Stimulated activated memory B cell treated with anti-CD40 and anti-IgM and Interleukin-4, amounts not matched to agents 10 μg/mL and 1 μg/mL and 100 μg/mL, for 72 hours (primary cell): ENCODE results near the gene OR5W2.
"Not testable (repeated sequence)": the region's sequence is repeated elsewhere in the genome, so short reads cannot be mapped to it uniquely, and the experiment has no call there.

Experiments
- ATAC-seq: fragments of 150-1000 bp; cut with Tn5 transposase; 2 replicates; pipeline ENCODE4 v1.10.0; 2021
- H3K27ac Mint-ChIP-seq: one replicate; pipeline ENCODE4 v1.8.0; 2022; ENCODE audit warnings: mild to moderate bottlenecking, mixed read lengths
- H3K27me3 Mint-ChIP-seq: one replicate; pipeline ENCODE4 v1.8.0; 2022; ENCODE audit warnings: mixed read lengths
- H3K36me3 Mint-ChIP-seq: one replicate; pipeline ENCODE4 v1.8.0; 2022; ENCODE audit warnings: mixed read lengths
- H3K4me1 Mint-ChIP-seq: one replicate; pipeline ENCODE4 v1.8.0; 2022; ENCODE audit warnings: mixed read lengths
- H3K4me3 Mint-ChIP-seq: one replicate; pipeline ENCODE4 v1.8.0; 2022; ENCODE audit warnings: mild to moderate bottlenecking, moderate library complexity, mixed read lengths
- H3K9me3 Mint-ChIP-seq: one replicate; pipeline ENCODE4 v1.8.0; 2022; ENCODE audit warnings: mixed read lengths

OR5W2 gene

GRCh38 chr11:55914482-55914881 lies at the start of gene OR5W2:
TSS of gene OR5W2 (minus strand) at chr11:55914582. CDS start at chr11:55914582, 0 bp downstream.
- Mint-ChIP-seq H3K9me3 (peaks cover 7% of the 10 kb centered on the region), H3K4me1 (no peaks in the 10 kb centered on the region), H3K4me3 (no peak within 1 kb of the TSS), H3K27me3 (no peaks in the 10 kb centered on the region), H3K36me3 (no peaks in the 10 kb centered on the region), H3K27ac (no peak within 1 kb of the TSS)
- no peak for ATAC-seq

DNA sequence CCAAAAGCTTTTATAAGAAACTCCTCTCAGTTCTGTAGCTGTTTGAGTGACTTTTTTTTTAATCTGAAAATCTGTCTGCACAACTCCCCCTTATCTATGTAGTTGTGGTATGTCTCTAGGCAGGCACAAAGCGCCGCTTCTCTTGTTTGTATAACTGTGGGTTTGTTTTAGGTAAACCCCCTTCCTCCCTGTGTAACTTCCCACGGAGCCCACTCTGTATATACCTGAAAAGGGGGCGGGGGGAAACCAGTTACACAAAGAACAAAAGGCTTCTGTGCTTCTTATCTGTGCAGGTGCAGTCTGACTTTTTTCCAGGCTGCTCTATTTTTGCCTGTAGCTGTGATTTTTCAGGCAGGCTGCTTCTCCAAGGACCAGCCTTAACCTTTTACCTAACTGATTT lies 42.1 kb upstream of the OR5W2 start:
- Mint-ChIP-seq H3K4me1 (no peaks in the 10 kb centered on the region), H3K27ac (no peak overlapping the region), H3K9me3 (no peaks in the 10 kb centered on the region), H3K36me3 (no peaks in the 10 kb centered on the region), H3K27me3 (no peaks in the 10 kb centered on the region), H3K4me3 (no peak overlapping the region)
- no peak for ATAC-seq

DNA sequence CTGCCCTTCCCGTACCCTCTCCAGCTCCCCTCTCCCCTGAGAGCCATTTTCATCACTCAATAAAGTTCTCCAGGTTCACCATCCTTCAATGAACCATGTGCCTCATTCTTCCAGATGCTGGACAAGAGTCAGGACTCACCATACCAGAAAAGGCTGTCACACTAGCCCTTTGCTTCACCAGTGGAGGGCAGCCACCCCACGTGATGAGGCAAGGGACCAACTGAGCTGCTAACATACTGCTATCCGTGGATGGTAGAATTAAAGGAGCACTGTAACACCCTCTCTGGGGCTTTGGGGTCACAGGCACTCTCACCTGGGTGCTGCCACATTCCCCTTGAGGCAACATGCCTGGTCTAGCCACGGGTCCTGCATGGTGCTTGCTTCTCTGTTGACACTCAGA lies 34.9 kb upstream of the OR5W2 start:
- H3K27me3 Mint-ChIP-seq = no peaks in the 10 kb centered on the region
- no peak overlapping the region for H3K4me3 Mint-ChIP-seq
- ATAC-seq = no peak
- no peak overlapping the region for H3K27ac Mint-ChIP-seq
- H3K9me3 Mint-ChIP-seq = peaks cover 4% of the 10 kb centered on the region
- H3K36me3 Mint-ChIP-seq = no peaks in the 10 kb centered on the region
- H3K4me1 Mint-ChIP-seq = no peaks in the 10 kb centered on the region

DNA sequence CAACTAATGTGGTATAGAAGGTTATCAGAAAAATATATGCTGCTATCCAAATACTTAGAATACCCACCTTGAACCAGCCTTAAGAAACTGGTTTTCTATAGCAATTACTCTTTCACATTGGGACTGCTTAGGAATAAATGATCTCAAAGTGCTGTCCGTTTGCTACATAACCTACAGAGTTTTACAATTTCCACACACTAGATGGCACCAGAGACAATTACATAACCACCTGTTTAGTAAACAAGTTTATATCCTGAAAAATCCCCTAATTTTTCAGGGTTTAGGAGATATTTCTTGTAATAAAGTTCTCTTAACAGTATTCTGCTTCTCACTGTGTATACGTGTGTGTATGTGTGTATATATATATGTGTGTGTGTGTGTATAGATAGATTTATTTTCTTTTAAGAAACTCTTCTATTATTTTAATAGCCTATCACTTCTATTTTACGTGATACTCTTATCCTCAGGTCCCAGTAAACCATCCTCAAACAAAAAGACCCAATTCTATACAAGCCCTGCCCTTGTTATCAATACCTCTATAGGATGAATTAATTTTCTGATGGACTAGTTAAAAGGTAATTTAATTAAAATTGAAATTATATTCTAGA lies 28.5 kb upstream of the OR5W2 start:
- no peak overlapping the region for H3K27ac Mint-ChIP-seq
- H3K4me1 Mint-ChIP-seq = no peaks in the 10 kb centered on the region
- H3K9me3 Mint-ChIP-seq = no peaks in the 10 kb centered on the region
- no peaks in the 10 kb centered on the region for H3K36me3 Mint-ChIP-seq
- no peak for ATAC-seq
- H3K27me3 Mint-ChIP-seq = no peaks in the 10 kb centered on the region
- no peak overlapping the region for H3K4me3 Mint-ChIP-seq

- no peak within 1 kb of the TSS for H3K27ac Mint-ChIP-seq
- peaks cover 1% of the 10 kb centered on the region for H3K9me3 Mint-ChIP-seq
- no peaks in the 10 kb centered on the region for H3K4me1 Mint-ChIP-seq
- no peaks in the 10 kb centered on the region for H3K36me3 Mint-ChIP-seq
- no peak for ATAC-seq
- H3K27me3 Mint-ChIP-seq = no peaks in the 10 kb centered on the region
- no peak within 1 kb of the TSS for H3K4me3 Mint-ChIP-seq
These were observed 21.9 kb upstream of the OR5W2 start, which contains the start of gene OR5I1 for GRCh38 chr11:55936300-55936699. TSS of gene OR5I1 (minus strand) at chr11:55936400. CDS start at chr11:55936400, 0 bp downstream.

DNA sequence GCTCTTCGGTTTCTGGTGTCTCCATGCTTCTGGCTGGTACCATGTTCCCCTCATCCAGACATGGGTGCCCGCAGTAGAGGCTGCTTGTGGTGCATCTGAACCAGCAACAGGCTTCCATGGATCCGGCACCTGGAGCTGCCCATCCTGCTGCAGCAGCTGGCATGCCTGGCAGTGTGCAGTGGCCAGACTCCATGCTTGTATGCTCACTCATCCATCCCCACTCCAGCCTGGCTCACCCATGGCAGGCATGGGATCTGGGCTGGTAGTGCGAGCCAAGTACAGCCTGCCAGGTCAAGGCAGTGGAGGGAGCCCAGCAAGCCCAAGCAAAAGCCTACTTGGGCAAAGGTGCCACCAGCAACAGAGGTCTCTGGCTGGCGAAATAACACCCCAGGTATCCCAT lies 6.2 kb upstream of the OR5W2 start:
- no peaks in the 10 kb centered on the region for H3K27me3 Mint-ChIP-seq
- H3K4me1 Mint-ChIP-seq = no peaks in the 10 kb centered on the region
- ATAC-seq = no peak
- H3K27ac Mint-ChIP-seq = no peak overlapping the region
- H3K4me3 Mint-ChIP-seq = no peak overlapping the region
- H3K9me3 Mint-ChIP-seq = peaks cover 3% of the 10 kb centered on the region
- H3K36me3 Mint-ChIP-seq = no peaks in the 10 kb centered on the region

DNA sequence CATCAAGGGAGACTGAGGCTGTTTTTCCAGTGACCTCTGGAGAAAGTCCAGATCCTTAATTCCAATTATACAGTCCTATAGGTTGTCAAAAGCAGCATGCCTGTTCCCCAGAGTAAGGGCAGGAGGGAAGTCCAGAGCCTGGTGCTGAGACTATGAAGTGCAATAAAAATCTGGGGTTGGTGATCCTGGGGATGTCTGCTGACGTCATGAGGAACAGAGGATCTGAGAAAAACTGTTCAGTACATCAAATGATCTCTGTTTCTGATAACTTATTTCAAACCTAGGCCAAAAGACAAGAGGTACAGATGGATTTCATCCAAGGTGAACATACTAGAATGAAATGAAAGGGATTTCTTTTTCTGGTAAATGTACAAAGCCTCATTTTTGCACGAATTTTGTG lies 12.1 kb downstream of the OR5W2 start:
- H3K4me1 Mint-ChIP-seq = no peaks in the 10 kb centered on the region
- no peak overlapping the region for H3K4me3 Mint-ChIP-seq
- no peaks in the 10 kb centered on the region for H3K36me3 Mint-ChIP-seq
- H3K27ac Mint-ChIP-seq = no peak overlapping the region
- no peak for ATAC-seq
- no peaks in the 10 kb centered on the region for H3K9me3 Mint-ChIP-seq
- no peaks in the 10 kb centered on the region for H3K27me3 Mint-ChIP-seq

DNA sequence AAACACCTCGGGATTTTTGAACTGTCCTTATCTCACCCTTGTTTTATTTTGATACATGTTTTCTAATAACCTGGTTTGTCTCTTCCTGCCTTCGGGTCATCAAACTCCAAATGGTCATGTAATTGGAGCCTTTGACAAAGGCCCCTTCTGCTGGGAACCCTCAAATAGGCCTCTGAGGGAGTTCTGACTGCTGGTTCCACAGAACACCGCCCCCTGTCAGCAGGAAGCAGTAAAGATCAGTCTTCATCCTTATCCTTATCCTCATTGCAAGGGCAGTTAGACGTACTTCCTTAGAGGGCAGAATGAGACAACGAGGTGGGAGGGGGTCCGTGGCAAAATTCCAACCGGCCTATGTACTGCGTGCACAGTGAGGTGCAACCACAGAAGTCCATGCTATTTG lies 19.2 kb downstream of the OR5W2 start:
- Mint-ChIP-seq H3K36me3 (no peaks in the 10 kb centered on the region), H3K9me3 (peaks cover 7% of the 10 kb centered on the region), H3K4me1 (no peaks in the 10 kb centered on the region), H3K4me3 (no peak overlapping the region), H3K27ac (no peak overlapping the region), H3K27me3 (no peaks in the 10 kb centered on the region)
- no peak for ATAC-seq

DNA sequence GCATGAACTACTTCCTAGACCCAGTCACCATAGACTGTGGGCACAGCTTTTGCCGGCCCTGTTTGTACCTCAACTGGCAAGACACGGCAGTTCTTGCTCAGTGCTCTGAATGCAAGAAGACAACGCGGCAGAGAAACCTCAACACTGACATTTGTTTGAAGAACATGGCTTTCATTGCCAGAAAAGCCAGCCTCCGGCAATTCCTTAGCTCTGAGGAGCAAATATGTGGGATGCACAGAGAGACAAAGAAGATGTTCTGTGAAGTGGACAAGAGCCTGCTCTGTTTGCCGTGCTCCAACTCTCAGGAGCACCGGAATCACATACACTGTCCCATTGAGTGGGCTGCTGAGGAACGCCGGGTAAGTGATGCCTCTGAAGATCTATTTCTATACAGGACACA lies 28.9 kb downstream of the OR5W2 start:
- not testable (repeated sequence) for H3K27me3 Mint-ChIP-seq, H3K4me3 Mint-ChIP-seq, H3K36me3 Mint-ChIP-seq, ATAC-seq, H3K27ac Mint-ChIP-seq, H3K4me1 Mint-ChIP-seq, H3K9me3 Mint-ChIP-seq

- not testable (repeated sequence) for H3K9me3 Mint-ChIP-seq, ATAC-seq, H3K4me3 Mint-ChIP-seq, H3K4me1 Mint-ChIP-seq, H3K27me3 Mint-ChIP-seq, H3K36me3 Mint-ChIP-seq, H3K27ac Mint-ChIP-seq
These were observed 29.4 kb downstream of the OR5W2 start for GRCh38 chr11:55884995-55885394.

GRCh38 chr11:55882997-55883396 lies 31.4 kb downstream of the OR5W2 start, which contains the start of gene TRIM51:
TSS of gene TRIM51 (plus strand) at chr11:55883297. CDS start at chr11:55885429, 2,132 bp downstream.
- ATAC-seq, H3K27me3 Mint-ChIP-seq, H3K4me3 Mint-ChIP-seq, H3K36me3 Mint-ChIP-seq, H3K4me1 Mint-ChIP-seq, H3K9me3 Mint-ChIP-seq, H3K27ac Mint-ChIP-seq: not testable (repeated sequence)

DNA sequence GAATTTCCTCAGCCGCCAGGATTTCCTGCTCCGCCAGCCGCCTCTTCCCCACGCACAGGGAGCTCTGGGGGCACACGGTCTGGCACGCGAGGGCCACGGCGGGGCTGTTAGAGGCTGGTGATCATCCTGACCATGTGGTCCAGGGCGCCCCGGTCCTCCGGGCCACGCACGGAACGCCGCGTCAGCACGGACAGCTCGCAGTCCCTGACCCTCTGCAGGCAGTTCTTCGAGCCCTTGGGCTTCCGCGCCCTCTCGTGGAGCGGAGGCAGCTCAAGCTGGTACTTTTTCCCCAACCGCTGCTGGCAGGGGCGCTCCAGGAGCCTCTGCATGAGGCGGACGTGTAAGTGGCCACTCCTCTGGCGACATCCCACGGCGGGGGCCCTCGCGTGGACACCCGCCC lies 41.2 kb downstream of the OR5W2 start:
- not testable (repeated sequence) for H3K27me3 Mint-ChIP-seq, H3K4me3 Mint-ChIP-seq, H3K9me3 Mint-ChIP-seq, H3K4me1 Mint-ChIP-seq, H3K27ac Mint-ChIP-seq, ATAC-seq, H3K36me3 Mint-ChIP-seq

GRCh38 chr11:55872731-55873130 lies 41.7 kb downstream of the OR5W2 start:
- not testable (repeated sequence) for H3K9me3 Mint-ChIP-seq, H3K27me3 Mint-ChIP-seq, H3K4me3 Mint-ChIP-seq, H3K27ac Mint-ChIP-seq, ATAC-seq, H3K4me1 Mint-ChIP-seq, H3K36me3 Mint-ChIP-seq

DNA sequence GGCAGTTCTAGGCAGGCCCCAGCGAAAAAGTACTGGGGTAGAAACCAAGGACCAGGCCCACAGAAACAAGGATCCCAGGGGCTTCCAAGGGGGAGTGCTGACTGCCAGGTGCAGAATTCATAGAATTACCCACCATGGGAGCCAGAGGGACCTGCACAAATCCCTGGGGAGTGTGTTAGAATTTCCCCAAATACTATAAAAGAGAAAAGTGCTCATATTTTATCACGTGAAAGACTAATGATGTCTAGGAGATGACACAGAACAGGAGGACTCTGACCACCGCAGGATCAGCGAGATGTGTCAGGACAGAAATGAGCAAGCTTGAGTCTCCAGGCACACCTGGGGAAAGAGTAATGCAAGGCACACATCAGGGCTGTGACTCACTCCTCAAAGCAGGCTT lies 47.0 kb downstream of the OR5W2 start:
- not testable (repeated sequence) for H3K36me3 Mint-ChIP-seq, H3K4me3 Mint-ChIP-seq, ATAC-seq, H3K27ac Mint-ChIP-seq, H3K27me3 Mint-ChIP-seq, H3K4me1 Mint-ChIP-seq, H3K9me3 Mint-ChIP-seq
